HepG2 (cell line): ENCODE data around the gene GPC6.

Source experiments
- ATF3 ChIP-seq: sonication (generic); formaldehyde crosslinking; IDR thresholded peaks from 2 replicates; pipeline ENCODE4 v1.4.0; 2020; ENCODE audit warnings: missing genetic modification reagents
- CEBPB ChIP-seq: IDR thresholded peaks from 2 replicates; pipeline ENCODE4 v1.6.1; 2011; ENCODE audit warnings: low read depth, low read length, improper control_type of control experiment, borderline replicate concordance
- CTCF ChIP-seq: sonication (generic); formaldehyde crosslinking; IDR thresholded peaks from 2 replicates; pipeline ENCODE4 v1.5.0; 2020; ENCODE audit warnings: mild to moderate bottlenecking, missing genetic modification reagents, moderate library complexity
- MLXIP ChIP-seq: sonication (generic); formaldehyde crosslinking; IDR thresholded peaks from 2 replicates; pipeline ENCODE4 v1.9.0; 2021; ENCODE audit warnings: missing genetic modification reagents, borderline replicate concordance
- MYC ChIP-seq: sonication (generic); formaldehyde crosslinking; IDR thresholded peaks from 2 replicates; pipeline ENCODE4 v1.9.0; 2021; ENCODE audit warnings: missing genetic modification reagents, borderline replicate concordance
- NBN ChIP-seq: fragments of 450-650 bp; conservative IDR thresholded peaks from 2 replicates; pipeline ENCODE4 v1.6.1; 2017
- POLR2A ChIP-seq, 2 experiments: IDR thresholded peaks; 2 replicates each; pipeline ENCODE4 v1.6.1; 2011; ENCODE audit warnings: low read depth in 2 of 2, low read length in 2 of 2, mild to moderate bottlenecking in 1 of 2, moderate library complexity in 1 of 2; ENCODE audit not compliant: insufficient read depth in 1 of 2
- SOX6 ChIP-seq, 2 experiments: fragments of 450-650 bp in 1 of 2; sonication (generic) in 1 of 2; formaldehyde crosslinking in 1 of 2; IDR thresholded peaks; 2 replicates each; pipeline versions ENCODE4 v1.4.0 to v1.6.1; 2017 to 2020; ENCODE audit warnings: antibody characterized with exemption in 1 of 2, mild to moderate bottlenecking in 1 of 2, missing genetic modification reagents in 1 of 2
- SRSF1 ChIP-seq: fragments of 200-400 bp; formaldehyde crosslinking; optimal IDR thresholded peaks from 2 replicates; pipeline ENCODE3; 2017; ENCODE audit warnings: mild to moderate bottlenecking, low read depth, low read length, moderate library complexity
- ZFP37 ChIP-seq: sonication (generic); formaldehyde crosslinking; IDR thresholded peaks from 2 replicates; pipeline ENCODE4 v1.4.0; 2020; ENCODE audit warnings: missing genetic modification reagents, borderline replicate concordance
- ZFX ChIP-seq: sonication (generic); formaldehyde crosslinking; IDR thresholded peaks from 2 replicates; pipeline ENCODE4 v1.4.0; 2020; ENCODE audit warnings: mild to moderate bottlenecking, low read depth, missing genetic modification reagents, moderate library complexity
- ZNF432 ChIP-seq: sonication (generic); formaldehyde crosslinking; IDR thresholded peaks from 2 replicates; pipeline ENCODE4 v1.5.0; 2020; ENCODE audit warnings: missing genetic modification reagents, mild to moderate bottlenecking, borderline replicate concordance
- ZNF660 ChIP-seq: sonication (generic); formaldehyde crosslinking; IDR thresholded peaks from 2 replicates; pipeline ENCODE4 v1.5.1; 2020; ENCODE audit warnings: mild to moderate bottlenecking, low read depth, missing genetic modification reagents, borderline replicate concordance
- ZNF709 ChIP-seq: sonication (generic); formaldehyde crosslinking; IDR thresholded peaks from 2 replicates; pipeline ENCODE4 v1.5.0; 2020; ENCODE audit warnings: mild to moderate bottlenecking, missing genetic modification reagents

DNA sequence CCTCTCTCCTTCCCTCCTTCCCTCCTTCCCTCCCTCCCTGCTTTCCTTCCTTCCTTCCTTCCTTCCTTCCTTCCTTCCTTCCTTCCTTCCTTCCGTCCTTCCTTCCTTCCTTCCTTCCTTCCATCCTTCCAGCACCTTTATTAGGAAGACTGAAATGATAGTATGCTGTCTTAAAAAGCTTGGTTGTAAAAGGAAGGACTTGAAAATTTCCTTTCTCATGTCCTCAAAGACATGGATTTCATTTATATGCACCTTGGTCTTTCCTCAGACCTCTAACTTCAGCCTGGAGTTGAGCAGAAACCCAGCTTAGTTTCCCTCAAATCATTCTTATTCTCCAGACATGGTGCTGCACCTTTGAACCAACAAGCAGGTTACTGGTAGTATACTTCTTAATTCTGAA, 141.7 kb downstream of the GPC6 start:
- TF ChIP-seq POLR2A (IDR thresholded peaks at IDR 0.05; ENCODE audit: insufficient read depth in 1 of 2, low read depth in 2 of 2, low read length in 2 of 2) (no peak), MYC (CRISPR knock-in tag) (no peak), CTCF (CRISPR knock-in tag) (no peak), SOX6 (IDR thresholded peaks at IDR 0.05) (no peak), SOX6 (CRISPR knock-in tag; IDR thresholded peaks at IDR 0.05) (no peak), CEBPB (no peak), ZNF432 (no peak), SRSF1 (no peak), ZNF709 (no peak), MLXIP (CRISPR knock-in tag) (no peak), ZFP37 (no peak), ATF3 (no peak), NBN (no peak), ZNF660 (CRISPR knock-in tag) (no peak), ZFX (CRISPR knock-in tag) (no peak)
